Epithelial cell of proximal tubule (primary cell): Measurements from ENCODE around the gene PDLIM4. TPM values are rescaled to one million over a fixed set of nuclear protein-coding genes. Genes with fewer than 3 reads are reported as not detected.

Source experiments
- DNase-seq: peaks from one replicate; pipeline ENCODE4 v3.0.0-alpha.2; 2011; ENCODE audit warnings: low read depth
- H3K4me3 ChIP-seq: 2 replicates; pipeline ENCODE4 v1.5.1; 2011; ENCODE audit warnings: low read depth, mild to moderate bottlenecking, low read length
- total RNA-seq: library from RNA; depleted of rRNA; stranded (reverse); fragments of >200 nt; gene quantifications from 2 replicates; pipeline ENCODE4 v1.2.3, GENCODE V29; 2015
- TF ChIP-seq, protein P1 (sequence below): conservative IDR thresholded peaks from 2 replicates; pipeline ENCODE4 v1.5.1; 2012; ENCODE audit warnings: low read depth, mild to moderate bottlenecking, low read length

The PDLIM4 gene
- total RNA-seq, 1 donor from 2014 or later: 129 TPM

DNA sequence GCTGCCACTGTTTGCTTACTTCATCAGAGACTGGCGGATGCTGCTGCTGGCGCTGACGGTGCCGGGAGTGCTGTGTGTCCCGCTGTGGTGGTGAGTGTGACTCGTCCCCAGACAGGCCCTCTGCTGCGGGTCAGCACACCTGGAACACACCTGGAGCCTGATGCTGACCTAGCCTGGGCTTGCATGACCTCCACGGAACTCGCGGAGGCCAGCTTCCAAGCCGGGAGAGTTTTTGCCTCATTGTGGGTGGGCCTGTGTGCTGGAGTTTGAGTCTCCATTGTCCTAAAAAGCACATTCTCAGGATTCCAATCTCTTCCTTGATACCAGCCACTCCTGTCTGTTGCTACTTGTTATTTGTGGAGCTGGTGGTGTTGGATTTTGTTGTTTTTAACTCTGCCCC is 64.8 kb downstream of the PDLIM4 start:
- DNase-seq: no peak
- TF ChIP-seq, protein P1, sequence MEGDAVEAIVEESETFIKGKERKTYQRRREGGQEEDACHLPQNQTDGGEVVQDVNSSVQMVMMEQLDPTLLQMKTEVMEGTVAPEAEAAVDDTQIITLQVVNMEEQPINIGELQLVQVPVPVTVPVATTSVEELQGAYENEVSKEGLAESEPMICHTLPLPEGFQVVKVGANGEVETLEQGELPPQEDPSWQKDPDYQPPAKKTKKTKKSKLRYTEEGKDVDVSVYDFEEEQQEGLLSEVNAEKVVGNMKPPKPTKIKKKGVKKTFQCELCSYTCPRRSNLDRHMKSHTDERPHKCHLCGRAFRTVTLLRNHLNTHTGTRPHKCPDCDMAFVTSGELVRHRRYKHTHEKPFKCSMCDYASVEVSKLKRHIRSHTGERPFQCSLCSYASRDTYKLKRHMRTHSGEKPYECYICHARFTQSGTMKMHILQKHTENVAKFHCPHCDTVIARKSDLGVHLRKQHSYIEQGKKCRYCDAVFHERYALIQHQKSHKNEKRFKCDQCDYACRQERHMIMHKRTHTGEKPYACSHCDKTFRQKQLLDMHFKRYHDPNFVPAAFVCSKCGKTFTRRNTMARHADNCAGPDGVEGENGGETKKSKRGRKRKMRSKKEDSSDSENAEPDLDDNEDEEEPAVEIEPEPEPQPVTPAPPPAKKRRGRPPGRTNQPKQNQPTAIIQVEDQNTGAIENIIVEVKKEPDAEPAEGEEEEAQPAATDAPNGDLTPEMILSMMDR: no peak
- H3K4me3 ChIP-seq: no peak overlapping the region

Other genes with a start within 250 kb of the PDLIM4 start
- 0.35 TPM in 1 of 2 replicates, not detected in the other for gene ACSL6, start 246.0 kb upstream of the PDLIM4 start, total RNA-seq
- gene IL3, start 197.0 kb upstream of the PDLIM4 start, total RNA-seq: not detected in 2 replicates
- 13.2 and 19.6 TPM in 2 replicates for gene CSF2, start 183.9 kb upstream of the PDLIM4 start, total RNA-seq
- gene P4HA2, start 29.8 kb upstream of the PDLIM4 start, total RNA-seq: 33.6 and 92.0 TPM in 2 replicates
- 0.75 and 1.6 TPM in 2 replicates for gene SLC22A4, start 36.7 kb downstream of the PDLIM4 start, total RNA-seq
- gene SLC22A5, start 112.0 kb downstream of the PDLIM4 start, total RNA-seq: 11.9 and 13.1 TPM in 2 replicates
- 33.0 and 41.5 TPM in 2 replicates for gene IRF1, start 233.1 kb downstream of the PDLIM4 start, total RNA-seq